ENCODE results near the gene UVSSA. TPM values are rescaled to one million over a fixed set of nuclear protein-coding genes. Genes with fewer than 3 reads are reported as not detected.

The UVSSA gene
- total RNA-seq, 4 donors from 2014 or later: 13.5 to 114 (median 34.2) TPM

- in situ Hi-C loops (cut with MboI; ENCODE audit: low pct_ligation_motif_present in 1 of 4, low pct_unique_long_range_greater_than_20kb in 1 of 4, low sequenced_read_pairs in 3 of 4) (no loop called here), intact Hi-C loops (cut with DNase I; ENCODE audit: low total_unique reads) (loop anchor here (5.0 kb wide), 1 partner anchor 556 kb away; no protein-coding TSS in a partner anchor)
- Histone ChIP-seq H3K36me3 (peaks cover 0 to 46% (median 22%) of the 10 kb centered on the region in 4 donors), H3K9me3 (no peaks in the 10 kb centered on the region), H3K27ac (no peak overlapping the region), H3K27me3 (no peaks in the 10 kb centered on the region), H3K4me3 (no peak overlapping the region), H3K4me1 (peaks cover 11 to 34% (median 18%) of the 10 kb centered on the region in 4 donors)
- WGBS, 2 donors (ENCODE audit: low coverage in 1 of 2): 91 to 98% methylated on average over 7 to 20 of the region's 20 CpGs
- no peak for DNase-seq
- no peak for TF ChIP-seq POLR2A (IDR thresholded peaks at IDR 0.05)
- no peak for TF ChIP-seq CTCF (IDR thresholded peaks at IDR 0.05)
Measured at GRCh38 chr4:1312821-1313640, 34.0 kb upstream of the UVSSA start.

- DNase-seq: no peak
- H3K27me3 ChIP-seq: no peaks in the 10 kb centered on the region
- H3K36me3 ChIP-seq: peaks cover 0 to 55% (median 23%) of the 10 kb centered on the region in 4 donors
- H3K4me3 ChIP-seq: no peak overlapping the region
- H3K4me1 ChIP-seq: peaks cover 3 to 13% (median 7%) of the 10 kb centered on the region in 4 donors
- H3K9me3 ChIP-seq: no peaks in the 10 kb centered on the region
- no peak for TF ChIP-seq POLR2A (IDR thresholded peaks at IDR 0.05)
- no peak for TF ChIP-seq CTCF (IDR thresholded peaks at IDR 0.05)
- TF ChIP-seq POLR2AphosphoS5 (IDR thresholded peaks at IDR 0.05): no peak
- no peak for TF ChIP-seq EP300 (IDR thresholded peaks at IDR 0.05; ENCODE audit: low read depth)
- H3K27ac ChIP-seq: no peak overlapping the region
- in situ Hi-C loops (cut with MboI; ENCODE audit: low pct_ligation_motif_present in 1 of 4, low pct_unique_long_range_greater_than_20kb in 1 of 4, low sequenced_read_pairs in 3 of 4) (no loop called here), intact Hi-C loops (cut with DNase I; ENCODE audit: low total_unique reads) (no loop called here)
- 93% methylated on average over 27 of the region's 28 CpGs; no CpG with 5 or more reads in 1 of the 2 donors for WGBS, 2 donors (ENCODE audit: low coverage in 1 of 2)
Measured at GRCh38 chr4:1315306-1315705, 31.7 kb upstream of the UVSSA start.

GRCh38 chr4:1315836-1316536 lies 31.0 kb upstream of the UVSSA start:
- Histone ChIP-seq H3K27ac (no peak overlapping the region), H3K4me1 (peaks cover 0 to 6% (median under 1%) of the 10 kb centered on the region in 4 donors), H3K27me3 (no peaks in the 10 kb centered on the region), H3K36me3 (peaks cover 0 to 55% (median 23%) of the 10 kb centered on the region in 4 donors), H3K9me3 (no peaks in the 10 kb centered on the region), H3K4me3 (no peak overlapping the region)
- in situ Hi-C loops (cut with MboI; ENCODE audit: low pct_ligation_motif_present in 1 of 4, low pct_unique_long_range_greater_than_20kb in 1 of 4, low sequenced_read_pairs in 3 of 4): no loop called here
- no peak for DNase-seq
- intact Hi-C loops (cut with DNase I; ENCODE audit: low total_unique reads): no loop called here
- WGBS, 2 donors (ENCODE audit: low coverage in 1 of 2): 85% methylated on average over 22 of the region's 27 CpGs; no CpG with 5 or more reads in 1 of the 2 donors
- no peak for TF ChIP-seq POLR2A (IDR thresholded peaks at IDR 0.05)
- TF ChIP-seq CTCF (IDR thresholded peaks at IDR 0.05): no peak
- no peak for TF ChIP-seq POLR2AphosphoS5 (IDR thresholded peaks at IDR 0.05)
- no peak for TF ChIP-seq EP300 (IDR thresholded peaks at IDR 0.05; ENCODE audit: low read depth)

GRCh38 chr4:1316537-1317168 lies 30.4 kb upstream of the UVSSA start:
- peaks cover 0 to 55% (median 23%) of the 10 kb centered on the region in 4 donors for H3K36me3 ChIP-seq
- TF ChIP-seq EP300 (IDR thresholded peaks at IDR 0.05; ENCODE audit: low read depth): no peak
- H3K27me3 ChIP-seq: no peaks in the 10 kb centered on the region
- no peaks in the 10 kb centered on the region for H3K9me3 ChIP-seq
- DNase-seq: no peak
- no peak overlapping the region for H3K27ac ChIP-seq
- in situ Hi-C loops (cut with MboI; ENCODE audit: low pct_ligation_motif_present in 1 of 4, low pct_unique_long_range_greater_than_20kb in 1 of 4, low sequenced_read_pairs in 3 of 4) (no loop called here), intact Hi-C loops (cut with DNase I; ENCODE audit: low total_unique reads) (no loop called here)
- no peak overlapping the region for H3K4me3 ChIP-seq
- 83% methylated on average over 15 of the region's 16 CpGs; no CpG with 5 or more reads in 1 of the 2 donors for WGBS, 2 donors (ENCODE audit: low coverage in 1 of 2)
- no peaks in the 10 kb centered on the region for H3K4me1 ChIP-seq
